ENCODE measurements around the gene DHX57. TPM values are rescaled to one million over a fixed set of nuclear protein-coding genes. Genes with fewer than 3 reads are reported as not detected.

Gene DHX57
- total RNA-seq, 1 experiment from 2014 or later: 20.8 TPM

DNA sequence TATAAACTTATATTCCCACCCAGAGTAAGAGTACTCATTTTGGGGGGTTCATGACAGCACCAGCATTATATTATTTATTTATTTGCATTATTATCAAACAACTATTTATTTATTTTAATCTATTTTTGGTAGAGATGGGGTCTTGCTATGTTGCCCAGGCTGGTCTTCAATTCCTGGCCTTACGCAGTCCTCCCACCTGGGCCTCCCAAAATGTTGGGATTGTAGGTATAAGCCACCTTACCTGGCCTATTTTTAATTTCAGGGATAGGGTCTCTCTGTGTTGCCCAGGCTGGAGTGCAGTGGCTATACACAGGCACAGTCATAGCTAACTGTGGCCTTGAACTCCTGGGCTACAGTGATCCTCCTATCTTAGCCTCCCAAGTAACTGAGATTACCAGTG is 67.1 kb downstream of the DHX57 start:
- H3K27ac ChIP-seq: no peak overlapping the region
- H3K36me3 ChIP-seq (ENCODE audit: low read depth): no peaks in the 10 kb centered on the region
- no peaks in the 10 kb centered on the region for H3K9me2 ChIP-seq (ENCODE audit: insufficient read depth)
- CTCF ChIA-PET: interaction anchor here (0.6 kb wide), 1 partner anchor 54 kb away, joined by 5 read pairs; no protein-coding TSS in a partner anchor
- H3K27me3 ChIP-seq (ENCODE audit: insufficient read depth, low read depth): no peaks in the 10 kb centered on the region
- H3K4me1 ChIP-seq (replicated peaks; ENCODE audit: insufficient read depth): no peaks in the 10 kb centered on the region
- BruUV-seq (replicated peaks): no TSS peak
- no peak overlapping the region for H3K4me2 ChIP-seq
- TF ChIP-seq, protein P1, sequence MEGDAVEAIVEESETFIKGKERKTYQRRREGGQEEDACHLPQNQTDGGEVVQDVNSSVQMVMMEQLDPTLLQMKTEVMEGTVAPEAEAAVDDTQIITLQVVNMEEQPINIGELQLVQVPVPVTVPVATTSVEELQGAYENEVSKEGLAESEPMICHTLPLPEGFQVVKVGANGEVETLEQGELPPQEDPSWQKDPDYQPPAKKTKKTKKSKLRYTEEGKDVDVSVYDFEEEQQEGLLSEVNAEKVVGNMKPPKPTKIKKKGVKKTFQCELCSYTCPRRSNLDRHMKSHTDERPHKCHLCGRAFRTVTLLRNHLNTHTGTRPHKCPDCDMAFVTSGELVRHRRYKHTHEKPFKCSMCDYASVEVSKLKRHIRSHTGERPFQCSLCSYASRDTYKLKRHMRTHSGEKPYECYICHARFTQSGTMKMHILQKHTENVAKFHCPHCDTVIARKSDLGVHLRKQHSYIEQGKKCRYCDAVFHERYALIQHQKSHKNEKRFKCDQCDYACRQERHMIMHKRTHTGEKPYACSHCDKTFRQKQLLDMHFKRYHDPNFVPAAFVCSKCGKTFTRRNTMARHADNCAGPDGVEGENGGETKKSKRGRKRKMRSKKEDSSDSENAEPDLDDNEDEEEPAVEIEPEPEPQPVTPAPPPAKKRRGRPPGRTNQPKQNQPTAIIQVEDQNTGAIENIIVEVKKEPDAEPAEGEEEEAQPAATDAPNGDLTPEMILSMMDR (conservative IDR thresholded peaks at IDR 0.05): no peak
- no peak for TF ChIP-seq EZH2 (IDR thresholded peaks at IDR 0.05; ENCODE audit: low read depth)
- H3K9me3 ChIP-seq (ENCODE audit: insufficient read depth, low read depth): no peaks in the 10 kb centered on the region
- H2AFZ ChIP-seq: no peak overlapping the region
- no peaks in the 10 kb centered on the region for H4K20me1 ChIP-seq (ENCODE audit: insufficient read depth)
- H3K79me2 ChIP-seq (ENCODE audit: low read depth): no peaks in the 10 kb centered on the region
- POLR2A ChIA-PET (ENCODE audit: unreplicated experiment): no interaction called here
- intact Hi-C loops (cut with micrococcal nuclease; ENCODE audit: unreplicated experiment): no loop called here
- no peak overlapping the region for H3K4me3 ChIP-seq
- H3F3A ChIP-seq (ENCODE audit: insufficient read depth, low read depth): no peaks in the 10 kb centered on the region
- no peak for DNase-seq

DNA sequence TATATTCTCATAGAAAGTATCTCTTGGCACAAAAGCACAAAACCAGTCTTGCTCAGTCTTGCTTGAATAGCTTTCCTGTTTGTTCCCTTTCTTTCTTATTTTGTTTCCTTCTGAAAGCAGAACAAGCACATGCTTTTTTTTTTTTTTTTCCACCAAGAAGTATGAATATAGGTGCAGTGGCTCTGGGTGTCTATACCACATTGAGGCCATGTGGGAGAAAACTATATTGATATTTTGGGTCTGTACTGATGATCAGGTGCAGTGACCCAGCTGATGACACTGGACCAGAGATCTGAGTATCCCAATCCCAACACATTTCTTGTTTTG is 69.0 kb downstream of the DHX57 start:
- ChIA-PET CTCF (no interaction called here), POLR2A (ENCODE audit: unreplicated experiment) (no interaction called here)
- intact Hi-C loops (cut with micrococcal nuclease; ENCODE audit: unreplicated experiment): no loop called here
- Histone ChIP-seq H3K79me2 (ENCODE audit: low read depth) (no peaks in the 10 kb centered on the region), H3K9me3 (ENCODE audit: insufficient read depth, low read depth) (no peaks in the 10 kb centered on the region), H3K4me2 (no peak overlapping the region), H3F3A (ENCODE audit: insufficient read depth, low read depth) (no peaks in the 10 kb centered on the region), H3K9me2 (ENCODE audit: insufficient read depth) (no peaks in the 10 kb centered on the region), H3K27me3 (ENCODE audit: insufficient read depth, low read depth) (no peaks in the 10 kb centered on the region), H4K20me1 (ENCODE audit: insufficient read depth) (no peaks in the 10 kb centered on the region), H3K4me3 (no peak overlapping the region), H2AFZ (no peak overlapping the region), H3K27ac (no peak overlapping the region), H3K36me3 (ENCODE audit: low read depth) (0 out of 2 replicates have a peak, but pooled peaks cover 4% of the 10 kb centered on the region), H3K4me1 (replicated peaks; ENCODE audit: insufficient read depth) (no peaks in the 10 kb centered on the region)
- no TSS peak for BruUV-seq (replicated peaks)
- DNase-seq: no peak
- no peak for TF ChIP-seq EZH2 (IDR thresholded peaks at IDR 0.05; ENCODE audit: low read depth)
- TF ChIP-seq, protein P1 (conservative IDR thresholded peaks at IDR 0.05): no peak

DNA sequence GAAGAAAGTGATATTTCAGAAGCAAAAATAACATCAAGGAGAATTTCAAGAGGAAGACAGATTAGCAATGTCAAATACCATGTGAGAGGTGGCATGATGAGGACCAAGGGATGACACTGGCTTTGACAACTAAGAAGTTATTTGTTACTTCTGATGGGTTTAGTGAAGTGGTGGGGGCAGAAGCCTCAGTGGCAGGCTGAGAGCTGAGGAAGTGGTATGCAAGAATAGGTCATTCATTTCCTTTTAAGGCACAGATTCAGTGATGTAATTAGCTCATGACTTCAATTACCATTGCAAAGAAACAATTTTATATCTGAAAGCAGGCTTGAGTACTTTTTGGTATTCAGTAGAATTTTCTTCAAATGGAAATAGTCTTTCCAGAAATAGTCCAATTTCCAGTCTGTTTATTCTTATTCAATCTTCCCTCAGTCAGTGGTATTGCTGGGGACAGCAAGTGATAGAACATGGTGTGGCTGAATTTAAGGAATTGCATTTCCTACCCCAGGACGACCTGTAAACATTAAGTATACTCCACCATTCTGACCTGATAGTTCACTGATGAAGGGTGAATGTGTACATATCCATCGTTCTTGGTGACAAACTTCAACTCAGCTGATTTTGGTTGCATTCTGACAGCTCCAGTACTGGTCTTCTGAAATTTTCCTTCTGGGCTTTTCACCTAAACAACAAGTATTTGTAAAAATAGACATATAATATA is 69.6 kb downstream of the DHX57 start:
- POLR2A ChIA-PET (ENCODE audit: unreplicated experiment): no interaction called here

More for the DNA sequence above, 69.6 kb downstream of the DHX57 start:
- H2AFZ ChIP-seq: no peak overlapping the region
- no peak overlapping the region for H3K4me2 ChIP-seq
- no peaks in the 10 kb centered on the region for H3K79me2 ChIP-seq (ENCODE audit: low read depth)
- H3F3A ChIP-seq (ENCODE audit: insufficient read depth, low read depth): no peaks in the 10 kb centered on the region
- H3K4me1 ChIP-seq (replicated peaks; ENCODE audit: insufficient read depth): no peaks in the 10 kb centered on the region
- intact Hi-C loops (cut with micrococcal nuclease; ENCODE audit: unreplicated experiment): no loop called here
- no peaks in the 10 kb centered on the region for H3K27me3 ChIP-seq (ENCODE audit: insufficient read depth, low read depth)
- H3K27ac ChIP-seq: no peak overlapping the region
- TF ChIP-seq EZH2 (IDR thresholded peaks at IDR 0.05; ENCODE audit: low read depth): no peak
- TF ChIP-seq, protein P1 (conservative IDR thresholded peaks at IDR 0.05): no peak
- H3K9me2 ChIP-seq (ENCODE audit: insufficient read depth): no peaks in the 10 kb centered on the region
- H3K4me3 ChIP-seq: no peak overlapping the region
- BruUV-seq (replicated peaks): no TSS peak
- H4K20me1 ChIP-seq (ENCODE audit: insufficient read depth): no peaks in the 10 kb centered on the region
- CTCF ChIA-PET: no interaction called here
- DNase-seq: no peak
- H3K36me3 ChIP-seq (ENCODE audit: low read depth): 0 out of 2 replicates have a peak, but pooled peaks cover 4% of the 10 kb centered on the region
- no peaks in the 10 kb centered on the region for H3K9me3 ChIP-seq (ENCODE audit: insufficient read depth, low read depth)
